ENCODE data around the gene PITX3.

PITX3 gene

DNA sequence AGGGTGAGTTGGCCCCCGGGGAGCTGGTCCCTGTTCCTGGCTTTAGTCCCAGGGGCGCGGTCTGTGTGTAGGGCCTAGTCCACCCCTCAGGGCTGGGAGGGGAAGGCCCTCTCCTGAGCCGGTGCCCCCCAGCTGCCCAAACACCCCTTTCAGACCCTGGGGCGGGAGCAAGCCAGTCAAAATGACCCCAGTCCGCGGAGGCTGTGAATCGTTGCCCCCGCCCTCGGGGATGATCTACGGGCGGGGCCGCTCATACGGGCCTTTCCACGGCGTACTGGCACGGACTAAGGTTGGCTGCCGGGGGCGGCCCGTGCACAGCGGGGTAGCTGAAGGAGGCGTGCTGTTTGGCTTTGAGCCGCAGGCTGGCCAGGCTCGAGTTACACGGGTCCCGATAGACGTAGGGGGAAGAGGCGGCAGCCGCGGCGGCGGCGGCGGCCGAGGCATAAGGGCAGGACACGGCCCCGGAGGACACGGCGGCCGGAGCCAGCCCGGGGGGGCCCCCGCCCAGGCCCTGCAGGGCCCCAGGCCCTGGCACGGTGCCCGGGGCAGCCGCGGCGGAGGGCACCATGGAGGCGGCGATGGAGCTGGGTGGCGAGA is 10.9 kb downstream of the PITX3 start (continued):
- TF ChIP-seq, protein P1, sequence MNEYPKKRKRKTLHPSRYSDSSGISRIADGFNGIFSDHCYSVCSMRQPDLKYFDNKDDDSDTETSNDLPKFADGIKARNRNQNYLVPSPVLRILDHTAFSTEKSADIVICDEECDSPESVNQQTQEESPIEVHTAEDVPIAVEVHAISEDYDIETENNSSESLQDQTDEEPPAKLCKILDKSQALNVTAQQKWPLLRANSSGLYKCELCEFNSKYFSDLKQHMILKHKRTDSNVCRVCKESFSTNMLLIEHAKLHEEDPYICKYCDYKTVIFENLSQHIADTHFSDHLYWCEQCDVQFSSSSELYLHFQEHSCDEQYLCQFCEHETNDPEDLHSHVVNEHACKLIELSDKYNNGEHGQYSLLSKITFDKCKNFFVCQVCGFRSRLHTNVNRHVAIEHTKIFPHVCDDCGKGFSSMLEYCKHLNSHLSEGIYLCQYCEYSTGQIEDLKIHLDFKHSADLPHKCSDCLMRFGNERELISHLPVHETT (tag by site-specific recombination; IDR thresholded peaks at IDR 0.05) = no peak
- TF ChIP-seq ZNF121 (tag by site-specific recombination; IDR thresholded peaks at IDR 0.05) = 0 out of 2 replicates have a peak, but pooled peaks have one; percentile 50
- no peak for TF ChIP-seq ZNF184 (tag by site-specific recombination; IDR thresholded peaks at IDR 0.05)
- no peak for TF ChIP-seq ZNF571 (tag by site-specific recombination; IDR thresholded peaks at IDR 0.05)
- no peak for TF ChIP-seq SCRT2 (tag by site-specific recombination; IDR thresholded peaks at IDR 0.05)
- no peak for TF ChIP-seq ZNF16 (tag by site-specific recombination; IDR thresholded peaks at IDR 0.05; ENCODE audit: low read depth)
- TF ChIP-seq, protein P2, sequence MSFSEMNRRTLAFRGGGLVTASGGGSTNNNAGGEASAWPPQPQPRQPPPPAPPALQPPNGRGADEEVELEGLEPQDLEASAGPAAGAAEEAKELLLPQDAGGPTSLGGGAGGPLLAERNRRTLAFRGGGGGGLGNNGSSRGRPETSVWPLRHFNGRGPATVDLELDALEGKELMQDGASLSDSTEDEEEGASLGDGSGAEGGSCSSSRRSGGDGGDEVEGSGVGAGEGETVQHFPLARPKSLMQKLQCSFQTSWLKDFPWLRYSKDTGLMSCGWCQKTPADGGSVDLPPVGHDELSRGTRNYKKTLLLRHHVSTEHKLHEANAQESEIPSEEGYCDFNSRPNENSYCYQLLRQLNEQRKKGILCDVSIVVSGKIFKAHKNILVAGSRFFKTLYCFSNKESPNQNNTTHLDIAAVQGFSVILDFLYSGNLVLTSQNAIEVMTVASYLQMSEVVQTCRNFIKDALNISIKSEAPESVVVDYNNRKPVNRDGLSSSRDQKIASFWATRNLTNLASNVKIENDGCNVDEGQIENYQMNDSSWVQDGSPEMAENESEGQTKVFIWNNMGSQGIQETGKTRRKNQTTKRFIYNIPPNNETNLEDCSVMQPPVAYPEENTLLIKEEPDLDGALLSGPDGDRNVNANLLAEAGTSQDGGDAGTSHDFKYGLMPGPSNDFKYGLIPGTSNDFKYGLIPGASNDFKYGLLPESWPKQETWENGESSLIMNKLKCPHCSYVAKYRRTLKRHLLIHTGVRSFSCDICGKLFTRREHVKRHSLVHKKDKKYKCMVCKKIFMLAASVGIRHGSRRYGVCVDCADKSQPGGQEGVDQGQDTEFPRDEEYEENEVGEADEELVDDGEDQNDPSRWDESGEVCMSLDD (tag by site-specific recombination; IDR thresholded peaks at IDR 0.05) = peak; percentile 75; the same call in 1 of the 2 replicates
- TF ChIP-seq TRIM28 (IDR thresholded peaks at IDR 0.05; ENCODE audit: borderline replicate concordance, low read length) = no peak
- no peak; the same call in none of the 2 replicates for TF ChIP-seq YY1 (tag by site-specific recombination; IDR thresholded peaks at IDR 0.05)
- no peak for TF ChIP-seq ZNF2 (tag by site-specific recombination; IDR thresholded peaks at IDR 0.05)
- TF ChIP-seq, protein P3, sequence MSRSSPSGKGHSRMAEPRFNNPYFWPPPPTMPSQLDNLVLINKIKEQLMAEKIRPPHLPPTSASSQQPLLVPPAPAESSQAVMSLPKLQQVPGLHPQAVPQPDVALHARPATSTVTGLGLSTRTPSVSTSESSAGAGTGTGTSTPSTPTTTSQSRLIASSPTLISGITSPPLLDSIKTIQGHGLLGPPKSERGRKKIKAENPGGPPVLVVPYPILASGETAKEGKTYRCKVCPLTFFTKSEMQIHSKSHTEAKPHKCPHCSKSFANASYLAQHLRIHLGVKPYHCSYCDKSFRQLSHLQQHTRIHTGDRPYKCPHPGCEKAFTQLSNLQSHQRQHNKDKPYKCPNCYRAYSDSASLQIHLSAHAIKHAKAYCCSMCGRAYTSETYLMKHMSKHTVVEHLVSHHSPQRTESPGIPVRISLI (tag by site-specific recombination; IDR thresholded peaks at IDR 0.05) = no peak
- peak; percentile 76 for TF ChIP-seq WT1 (tag by site-specific recombination; IDR thresholded peaks at IDR 0.05)
- TF ChIP-seq GLIS1 (tag by site-specific recombination; IDR thresholded peaks at IDR 0.05) = peak; percentile 89
- peak; percentile 80; the same call in 1 of the 2 replicates for TF ChIP-seq IKZF3 (tag by site-specific recombination; IDR thresholded peaks at IDR 0.05)
- peak; percentile 18; the same call in 1 of the 2 replicates for TF ChIP-seq KLF16 (tag by site-specific recombination; IDR thresholded peaks at IDR 0.05)
- TF ChIP-seq ZNF223 (tag by site-specific recombination; IDR thresholded peaks at IDR 0.05) = no peak
- TF ChIP-seq, protein P4, sequence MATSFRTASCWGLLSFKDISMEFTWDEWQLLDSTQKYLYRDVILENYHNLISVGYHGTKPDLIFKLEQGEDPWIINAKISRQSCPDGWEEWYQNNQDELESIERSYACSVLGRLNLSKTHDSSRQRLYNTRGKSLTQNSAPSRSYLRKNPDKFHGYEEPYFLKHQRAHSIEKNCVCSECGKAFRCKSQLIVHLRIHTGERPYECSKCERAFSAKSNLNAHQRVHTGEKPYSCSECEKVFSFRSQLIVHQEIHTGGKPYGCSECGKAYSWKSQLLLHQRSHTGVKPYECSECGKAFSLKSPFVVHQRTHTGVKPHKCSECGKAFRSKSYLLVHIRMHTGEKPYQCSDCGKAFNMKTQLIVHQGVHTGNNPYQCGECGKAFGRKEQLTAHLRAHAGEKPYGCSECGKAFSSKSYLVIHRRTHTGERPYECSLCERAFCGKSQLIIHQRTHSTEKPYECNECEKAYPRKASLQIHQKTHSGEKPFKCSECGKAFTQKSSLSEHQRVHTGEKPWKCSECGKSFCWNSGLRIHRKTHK (tag by site-specific recombination; IDR thresholded peaks at IDR 0.05) = no peak
- peak; percentile 86 for TF ChIP-seq ZNF501 (tag by site-specific recombination; IDR thresholded peaks at IDR 0.05)
- TF ChIP-seq ZNF596 (tag by site-specific recombination; IDR thresholded peaks at IDR 0.05) = peak; percentile 60; the same call in 1 of the 2 replicates
- no peak for TF ChIP-seq ZNF521 (tag by site-specific recombination; IDR thresholded peaks at IDR 0.05)
- no peak for TF ChIP-seq ZNF768 (tag by site-specific recombination; IDR thresholded peaks at IDR 0.05)
- TF ChIP-seq ZNF785 (tag by site-specific recombination; IDR thresholded peaks at IDR 0.05) = no peak
- 0 out of 2 replicates have a peak, but pooled peaks have one; percentile 4 for TF ChIP-seq ZBTB21 (tag by site-specific recombination; IDR thresholded peaks at IDR 0.05)
- TF ChIP-seq ZFP69B (tag by site-specific recombination; IDR thresholded peaks at IDR 0.05) = peak; percentile 21; the same call in 1 of the 2 replicates
- peak; percentile 47 for TF ChIP-seq KLF10 (tag by site-specific recombination; IDR thresholded peaks at IDR 0.05)
- 0 out of 2 replicates have a peak, but pooled peaks have one; percentile 35 for TF ChIP-seq ZNF629 (tag by site-specific recombination; IDR thresholded peaks at IDR 0.05)
- TF ChIP-seq HOXC10 (CRISPR knock-in tag; IDR thresholded peaks at IDR 0.05) = no peak
- TF ChIP-seq ZNF23 (tag by site-specific recombination; IDR thresholded peaks at IDR 0.05; ENCODE audit: borderline replicate concordance) = no peak
- no peak for TF ChIP-seq ZNF221 (tag by site-specific recombination; IDR thresholded peaks at IDR 0.05; ENCODE audit: borderline replicate concordance)
- TF ChIP-seq ZNF585B (tag by site-specific recombination; IDR thresholded peaks at IDR 0.05) = no peak
- no peak for TF ChIP-seq ZNF624 (tag by site-specific recombination; IDR thresholded peaks at IDR 0.05)
- TF ChIP-seq, protein P5, sequence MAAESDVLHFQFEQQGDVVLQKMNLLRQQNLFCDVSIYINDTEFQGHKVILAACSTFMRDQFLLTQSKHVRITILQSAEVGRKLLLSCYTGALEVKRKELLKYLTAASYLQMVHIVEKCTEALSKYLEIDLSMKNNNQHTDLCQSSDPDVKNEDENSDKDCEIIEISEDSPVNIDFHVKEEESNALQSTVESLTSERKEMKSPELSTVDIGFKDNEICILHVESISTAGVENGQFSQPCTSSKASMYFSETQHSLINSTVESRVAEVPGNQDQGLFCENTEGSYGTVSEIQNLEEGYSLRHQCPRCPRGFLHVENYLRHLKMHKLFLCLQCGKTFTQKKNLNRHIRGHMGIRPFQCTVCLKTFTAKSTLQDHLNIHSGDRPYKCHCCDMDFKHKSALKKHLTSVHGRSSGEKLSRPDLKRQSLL (tag by site-specific recombination; IDR thresholded peaks at IDR 0.05) = no peak
- TF ChIP-seq SP7 (tag by site-specific recombination; IDR thresholded peaks at IDR 0.05) = peak; percentile 91
- TF ChIP-seq ZBTB20 (tag by site-specific recombination; IDR thresholded peaks at IDR 0.05) = peak; percentile 10; the same call in 1 of the 2 replicates
- no peak for TF ChIP-seq ZNF549 (tag by site-specific recombination; IDR thresholded peaks at IDR 0.05)

Measured in HEK293 (cell line).